HepG2 (cell line): ENCODE results near the gene CTCF. TPM values are rescaled to one million over a fixed set of nuclear protein-coding genes. Genes with fewer than 3 reads are reported as not detected.

Experiments used
- BORCS8-MEF2B ChIP-seq: sonication (generic); formaldehyde crosslinking; IDR thresholded peaks from 2 replicates; pipeline ENCODE4 v1.8.0; 2022; ENCODE audit warnings: mild to moderate bottlenecking, missing genetic modification reagents
- CEBPZ ChIP-seq: IDR thresholded peaks from 2 replicates; pipeline ENCODE4 v1.6.1; 2012; ENCODE audit warnings: low read length, improper control_type of control experiment
- HDAC1 ChIP-seq: sonication (generic); formaldehyde crosslinking; IDR thresholded peaks from 2 replicates; pipeline ENCODE4 v1.5.1; 2020; ENCODE audit warnings: mild to moderate bottlenecking, missing genetic modification reagents
- HOXA9 ChIP-seq: sonication (generic); formaldehyde crosslinking; IDR thresholded peaks from 2 replicates; pipeline ENCODE4 v1.8.1; 2022; ENCODE audit warnings: missing genetic modification reagents, mild to moderate bottlenecking, moderate library complexity, borderline replicate concordance
- HOXD1 ChIP-seq: sonication (generic); formaldehyde crosslinking; IDR thresholded peaks from 2 replicates; pipeline ENCODE4 v1.5.0; 2020; ENCODE audit warnings: missing genetic modification reagents
- MTF2 ChIP-seq: sonication (generic); formaldehyde crosslinking; IDR thresholded peaks from 2 replicates; pipeline ENCODE4 v1.5.0; 2020; ENCODE audit warnings: missing genetic modification reagents, borderline replicate concordance
- NCOA5 ChIP-seq: sonication (generic); formaldehyde crosslinking; IDR thresholded peaks from 2 replicates; pipeline ENCODE4 v1.4.0; 2020; ENCODE audit warnings: missing genetic modification reagents
- NFRKB ChIP-seq: fragments of 450-650 bp; IDR thresholded peaks from 2 replicates; pipeline ENCODE4 v1.6.1; 2017
- NPAS2 ChIP-seq: sonication (generic); formaldehyde crosslinking; IDR thresholded peaks from 2 replicates; pipeline ENCODE4 v1.8.0; 2022; ENCODE audit warnings: mild to moderate bottlenecking, missing genetic modification reagents, borderline replicate concordance
- TGIF2 ChIP-seq: IDR thresholded peaks from 2 replicates; pipeline ENCODE4 v1.6.1; 2016; ENCODE audit warnings: control low read depth, missing compliant biosample characterization
- ZBTB1 ChIP-seq: sonication (generic); formaldehyde crosslinking; IDR thresholded peaks from 2 replicates; pipeline ENCODE4 v1.4.0; 2020; ENCODE audit warnings: missing genetic modification reagents, borderline replicate concordance
- ZBTB25 ChIP-seq: IDR thresholded peaks from 2 replicates; pipeline ENCODE4 v1.6.1; 2018; ENCODE audit warnings: missing genetic modification reagents
- ZBTB8A ChIP-seq: sonication (generic); formaldehyde crosslinking; IDR thresholded peaks from 2 replicates; pipeline ENCODE4 v1.4.0; 2020; ENCODE audit warnings: mild to moderate bottlenecking, low read depth, missing genetic modification reagents, borderline replicate concordance
- ZKSCAN5 ChIP-seq: sonication (generic); formaldehyde crosslinking; IDR thresholded peaks from 2 replicates; pipeline ENCODE4 v1.5.1; 2020; ENCODE audit warnings: mild to moderate bottlenecking, missing genetic modification reagents
- ZNF101 ChIP-seq: sonication (generic); formaldehyde crosslinking; IDR thresholded peaks from 2 replicates; pipeline ENCODE4 v1.4.0; 2020; ENCODE audit warnings: mild to moderate bottlenecking, low read depth, missing genetic modification reagents, borderline replicate concordance
- ZNF230 ChIP-seq: sonication (generic); formaldehyde crosslinking; IDR thresholded peaks from 2 replicates; pipeline ENCODE4 v1.4.0; 2020; ENCODE audit warnings: mild to moderate bottlenecking, missing genetic modification reagents
- ZNF530 ChIP-seq: sonication (generic); formaldehyde crosslinking; IDR thresholded peaks from 2 replicates; pipeline ENCODE4 v1.5.0; 2020; ENCODE audit warnings: low read depth, mild to moderate bottlenecking, missing genetic modification reagents
- ZSCAN31 ChIP-seq: sonication (generic); formaldehyde crosslinking; IDR thresholded peaks from 2 replicates; pipeline ENCODE4 v1.5.0; 2020; ENCODE audit warnings: low read depth, mild to moderate bottlenecking, missing genetic modification reagents
- polyA plus RNA-seq, 8 experiments: library from polyadenylated mRNA; depleted of rRNA in 3 of 8; stranded (reverse) in 7 of 8; unstranded in 1 of 8; fragments of >200 nt; fragmentation: Illumina TruSeq in 4 of 8; extraction: Trizol in 4 of 8; gene quantifications; 2 replicates each; pipeline versions ENCODE4 v1.2.1 to v1.2.3, GENCODE V29; 2011 to 2016; ENCODE audit warnings: low read depth in 4 of 8, missing spikeins in 1 of 8, mixed read lengths in 1 of 8; ENCODE audit not compliant: insufficient read depth in 1 of 8
- total RNA-seq, 5 experiments: library from RNA; depleted of rRNA; stranded (reverse); fragments of >200 nt; fragmentation: Illumina TruSeq; extraction: Trizol; gene quantifications; 2 replicates each; pipeline ENCODE4 v1.2.3, GENCODE V29; 2016; ENCODE audit warnings: low read depth in 1 of 5
- TF ChIP-seq, protein P1 (sequence below): sonication (generic); formaldehyde crosslinking; IDR thresholded peaks from 2 replicates; pipeline ENCODE4 v1.5.1; 2020; ENCODE audit warnings: missing genetic modification reagents, mild to moderate bottlenecking, borderline replicate concordance
- TF ChIP-seq, protein P2 (sequence below): sonication (generic); formaldehyde crosslinking; IDR thresholded peaks from 2 replicates; pipeline ENCODE4 v1.4.0; 2020; ENCODE audit warnings: mild to moderate bottlenecking, missing genetic modification reagents
- TF ChIP-seq, protein P3 (sequence below): sonication (generic); formaldehyde crosslinking; IDR thresholded peaks from 2 replicates; pipeline ENCODE4 v1.5.0; 2020; ENCODE audit warnings: missing genetic modification reagents

CTCF gene
- total and polyA plus RNA-seq, 2 of the 13 experiments (the other 11 are each of a cell fraction or from before 2014, with no cell fraction given), result 19.5 to 37.5 TPM

- TF ChIP-seq, protein P1, sequence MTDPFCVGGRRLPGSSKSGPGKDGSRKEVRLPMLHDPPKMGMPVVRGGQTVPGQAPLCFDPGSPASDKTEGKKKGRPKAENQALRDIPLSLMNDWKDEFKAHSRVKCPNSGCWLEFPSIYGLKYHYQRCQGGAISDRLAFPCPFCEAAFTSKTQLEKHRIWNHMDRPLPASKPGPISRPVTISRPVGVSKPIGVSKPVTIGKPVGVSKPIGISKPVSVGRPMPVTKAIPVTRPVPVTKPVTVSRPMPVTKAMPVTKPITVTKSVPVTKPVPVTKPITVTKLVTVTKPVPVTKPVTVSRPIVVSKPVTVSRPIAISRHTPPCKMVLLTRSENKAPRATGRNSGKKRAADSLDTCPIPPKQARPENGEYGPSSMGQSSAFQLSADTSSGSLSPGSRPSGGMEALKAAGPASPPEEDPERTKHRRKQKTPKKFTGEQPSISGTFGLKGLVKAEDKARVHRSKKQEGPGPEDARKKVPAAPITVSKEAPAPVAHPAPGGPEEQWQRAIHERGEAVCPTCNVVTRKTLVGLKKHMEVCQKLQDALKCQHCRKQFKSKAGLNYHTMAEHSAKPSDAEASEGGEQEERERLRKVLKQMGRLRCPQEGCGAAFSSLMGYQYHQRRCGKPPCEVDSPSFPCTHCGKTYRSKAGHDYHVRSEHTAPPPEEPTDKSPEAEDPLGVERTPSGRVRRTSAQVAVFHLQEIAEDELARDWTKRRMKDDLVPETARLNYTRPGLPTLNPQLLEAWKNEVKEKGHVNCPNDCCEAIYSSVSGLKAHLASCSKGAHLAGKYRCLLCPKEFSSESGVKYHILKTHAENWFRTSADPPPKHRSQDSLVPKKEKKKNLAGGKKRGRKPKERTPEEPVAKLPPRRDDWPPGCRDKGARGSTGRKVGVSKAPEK (CRISPR knock-in tag), result no peak
- no peak; the same call in 1 of the 2 replicates for TF ChIP-seq ZNF230 (CRISPR knock-in tag)
- no peak for TF ChIP-seq NPAS2 (CRISPR knock-in tag)
- no peak; the same call in 1 of the 2 replicates for TF ChIP-seq ZNF530 (CRISPR knock-in tag)
- TF ChIP-seq, protein P2, sequence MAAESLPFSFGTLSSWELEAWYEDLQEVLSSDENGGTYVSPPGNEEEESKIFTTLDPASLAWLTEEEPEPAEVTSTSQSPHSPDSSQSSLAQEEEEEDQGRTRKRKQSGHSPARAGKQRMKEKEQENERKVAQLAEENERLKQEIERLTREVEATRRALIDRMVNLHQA (CRISPR knock-in tag), result no peak
- TF ChIP-seq, protein P3, sequence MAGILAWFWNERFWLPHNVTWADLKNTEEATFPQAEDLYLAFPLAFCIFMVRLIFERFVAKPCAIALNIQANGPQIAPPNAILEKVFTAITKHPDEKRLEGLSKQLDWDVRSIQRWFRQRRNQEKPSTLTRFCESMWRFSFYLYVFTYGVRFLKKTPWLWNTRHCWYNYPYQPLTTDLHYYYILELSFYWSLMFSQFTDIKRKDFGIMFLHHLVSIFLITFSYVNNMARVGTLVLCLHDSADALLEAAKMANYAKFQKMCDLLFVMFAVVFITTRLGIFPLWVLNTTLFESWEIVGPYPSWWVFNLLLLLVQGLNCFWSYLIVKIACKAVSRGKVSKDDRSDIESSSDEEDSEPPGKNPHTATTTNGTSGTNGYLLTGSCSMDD (CRISPR knock-in tag), result no peak; the same call in 1 of the 2 replicates
- TF ChIP-seq NCOA5, result no peak
- TF ChIP-seq HOXD1 (CRISPR knock-in tag), result peak; percentile 50; the same call in 1 of the 2 replicates
- TF ChIP-seq BORCS8-MEF2B, result no peak; the same call in 1 of the 2 replicates
- TF ChIP-seq ZKSCAN5, result no peak
- TF ChIP-seq TGIF2, result no peak
- TF ChIP-seq ZSCAN31 (CRISPR knock-in tag), result peak; percentile 75; the same call in 1 of the 2 replicates
- TF ChIP-seq HOXA9 (CRISPR knock-in tag), result peak; percentile 80
- TF ChIP-seq ZBTB1, result peak; percentile 27; the same call in 1 of the 2 replicates
- TF ChIP-seq ZBTB25 (CRISPR knock-in tag), result peak; percentile 45; the same call in 1 of the 2 replicates
- TF ChIP-seq NFRKB, result no peak
- peak; percentile 47; the same call in 1 of the 2 replicates for TF ChIP-seq MTF2 (CRISPR knock-in tag)
- no peak for TF ChIP-seq CEBPZ
- no peak for TF ChIP-seq ZBTB8A (CRISPR knock-in tag)
- TF ChIP-seq HDAC1 (CRISPR knock-in tag), result 0 out of 2 replicates have a peak, but pooled peaks have one; percentile 37
- TF ChIP-seq ZNF101 (CRISPR knock-in tag), result no peak
These were observed 787 bp downstream of the CTCF start (continued) for GRCh38 chr16:67562918-67563707.
